Tongue (tissue), 3 donors: ENCODE results near the gene LAMA4. TPM values are rescaled to one million over a fixed set of nuclear protein-coding genes. Genes with fewer than 3 reads are reported as not detected.
A peak's percentile ranks its signal among the peaks of the same experiment; 100 is the strongest.

Experiments
- DNase-seq: peaks from one replicate; pipeline ENCODE4 v3.0.0-alpha.2; 2015
- small RNA-seq: library from RNA; depleted of rRNA; stranded (forward); fragments of <200 nt; gene quantifications from one replicate; pipeline ENCODE3, GENCODE V24; 2014; ENCODE audit warnings: low replicate concordance
- total RNA-seq: library from RNA; depleted of rRNA; stranded (reverse); fragments of >200 nt; gene quantifications from one replicate; pipeline ENCODE4 v1.2.3, GENCODE V29; 2014

LAMA4 gene
- total RNA-seq, 1 donor from 2014 or later, result 247 TPM

GRCh38 chr6:112087916-112088315 lies 166.5 kb downstream of the LAMA4 start:
- DNase-seq, result no peak

GRCh38 chr6:112087136-112087911 lies 167.0 kb downstream of the LAMA4 start, which contains the start of the genes FAM229B and TUBE1:
FAM229B (plus strand) TSS chr6:112087591; CDS start chr6:112099284, 11,693 bp downstream.
TUBE1 (minus strand) TSS chr6:112087482; CDS start chr6:112087434, 48 bp downstream.
- DNase-seq, result peak; percentile 98

- peak; percentile 72 for DNase-seq
These were observed 167.6 kb downstream of the LAMA4 start for GRCh38 chr6:112086744-112087135.

GRCh38 chr6:112085286-112086065 lies 168.9 kb downstream of the LAMA4 start:
- DNase-seq, result no peak

DNA sequence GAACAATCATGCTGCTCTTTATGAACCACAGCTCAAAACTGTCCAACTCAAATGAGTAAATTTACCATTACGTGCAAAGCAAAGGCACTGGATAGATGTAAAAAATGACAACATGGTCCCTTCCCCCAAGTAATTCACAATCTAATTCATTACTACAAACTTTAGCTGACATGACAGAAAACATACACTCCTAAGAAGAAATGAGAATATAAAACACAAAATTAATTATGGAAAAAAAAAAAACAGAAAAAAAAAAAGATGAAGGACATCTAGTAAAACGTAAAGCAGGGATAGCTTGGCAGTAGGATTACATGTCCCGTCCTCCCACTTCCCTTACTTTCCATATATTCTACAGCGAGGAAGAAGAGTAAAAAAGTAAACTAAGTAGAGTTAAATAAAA lies 172.8 kb downstream of the LAMA4 start:
- DNase-seq, result no peak

- DNase-seq, result no peak
These were observed 187.8 kb downstream of the LAMA4 start for GRCh38 chr6:112066606-112067005.

GRCh38 chr6:112065426-112065986 lies 188.9 kb downstream of the LAMA4 start:
- no peak for DNase-seq

- no peak for DNase-seq
These were observed 191.4 kb downstream of the LAMA4 start for GRCh38 chr6:112062966-112063365.

- DNase-seq, result no peak
These were observed 192.8 kb downstream of the LAMA4 start for GRCh38 chr6:112061605-112062004.

Small RNA genes lying within 50 kb of the gene (small RNA-seq; reads per million reads assigned to genes)
- not detected for gene RNU6-1226P

Other genes with a start within 250 kb of the LAMA4 start
- not detected for gene CCN6, start 200.5 kb downstream of the LAMA4 start, total RNA-seq
- gene TUBE1, start 167.1 kb downstream of the LAMA4 start, total RNA-seq, result 50.9 TPM
- gene FAM229B, start 167.0 kb downstream of the LAMA4 start, total RNA-seq, result 12.1 TPM
- 0.10 TPM for gene RFPL4B, start 92.8 kb upstream of the LAMA4 start, total RNA-seq